Effector CD4-positive, alpha-beta T cell (primary cell): ENCODE results near the gene ZDHHC11B.
A peak's percentile ranks its signal among the peaks of the same experiment; 100 is the strongest.
"Not testable (repeated sequence)": the region's sequence is repeated elsewhere in the genome, so short reads cannot be mapped to it uniquely, and the experiment has no call there.

Source experiments
- DNase-seq: peaks from one replicate; pipeline ENCODE4 v3.0.0-alpha.2; 2020

ZDHHC11B gene

GRCh38 chr5:683551-684481 is 100.7 kb downstream of the ZDHHC11B start:
- no peak for DNase-seq

GRCh38 chr5:682651-683358 is 101.7 kb downstream of the ZDHHC11B start:
- DNase-seq, result not testable (repeated sequence)

GRCh38 chr5:682216-682615 is 102.3 kb downstream of the ZDHHC11B start:
- not testable (repeated sequence) for DNase-seq

GRCh38 chr5:681317-682191 is 103.0 kb downstream of the ZDHHC11B start:
- DNase-seq, result not testable (repeated sequence)

- not testable (repeated sequence) for DNase-seq
Observed at GRCh38 chr5:680836-681235, 103.7 kb downstream of the ZDHHC11B start.

GRCh38 chr5:680118-680795 is 104.3 kb downstream of the ZDHHC11B start:
- DNase-seq, result not testable (repeated sequence)

- DNase-seq, result not testable (repeated sequence)
Observed at GRCh38 chr5:679166-679895, 105.2 kb downstream of the ZDHHC11B start.

- not testable (repeated sequence) for DNase-seq
Observed at GRCh38 chr5:678521-678920, 106.0 kb downstream of the ZDHHC11B start.

GRCh38 chr5:677131-678101 is 107.1 kb downstream of the ZDHHC11B start:
- no peak for DNase-seq

GRCh38 chr5:676699-677076 is 107.8 kb downstream of the ZDHHC11B start:
- no peak for DNase-seq

GRCh38 chr5:675871-676698 is 108.4 kb downstream of the ZDHHC11B start:
- no peak for DNase-seq

GRCh38 chr5:675111-675870 is 109.2 kb downstream of the ZDHHC11B start:
- no peak for DNase-seq

- DNase-seq, result no peak
Observed at GRCh38 chr5:674630-675011, 109.9 kb downstream of the ZDHHC11B start.

- no peak for DNase-seq
Observed at GRCh38 chr5:673831-674629, 110.5 kb downstream of the ZDHHC11B start.

- no peak for DNase-seq
Observed at GRCh38 chr5:673161-673830, 111.2 kb downstream of the ZDHHC11B start.

GRCh38 chr5:672329-673160 is 112.0 kb downstream of the ZDHHC11B start:
- DNase-seq, result peak; percentile 87
